A673 (cell line): ENCODE results near the gene USP12. TPM values are rescaled to one million over a fixed set of nuclear protein-coding genes. Genes with fewer than 3 reads are reported as not detected.

Source experiments
- BruUV-seq: library from RNA; stranded (reverse); fragments of 400-500 nt; replicated peaks from 2 replicates; lab custom pipeline; 2021; lab: Mats Ljungman, UMichigan
- CTCF ChIA-PET: fragments of 300-600 bp; sonication (Branson Sonifier 250); formaldehyde crosslinking; loops from one replicate; lab custom pipeline; 2022; ENCODE audit warnings: antibody characterized with exemption; lab: Charles Lee
- POLR2A ChIA-PET: fragments of 300-600 bp; sonication (Branson Sonifier 250); formaldehyde crosslinking; loops from one replicate; lab custom pipeline; 2022; ENCODE audit warnings: antibody characterized with exemption; ENCODE audit not compliant: low non-redundant PET; lab: Charles Lee
- DNase-seq: peaks from one replicate; pipeline ENCODE4 v3.0.0-alpha.2; 2015; ENCODE audit warnings: low spot score
- H3K27ac ChIP-seq: fragments of 200-600 bp; sonication (generic); 2 replicates; pipeline ENCODE4 v1.5.1; 2016; ENCODE audit warnings: mixed run types, low read depth, mild to moderate bottlenecking, mixed read lengths, antibody characterized with exemption, low read length; ENCODE audit not compliant: poor library complexity, severe bottlenecking
- H3K27me3 ChIP-seq: fragments of 200-600 bp; sonication (generic); replicated peaks from 2 replicates; pipeline ENCODE4 v1.6.1; 2017; ENCODE audit warnings: mixed run types, low read depth, mild to moderate bottlenecking, mixed read lengths, antibody characterized with exemption, low read length; ENCODE audit not compliant: insufficient read depth, poor library complexity
- H3K36me3 ChIP-seq: fragments of 200-600 bp; sonication (generic); 2 replicates; pipeline ENCODE4 v1.6.1; 2016; ENCODE audit warnings: mixed run types, mild to moderate bottlenecking, mixed read lengths, antibody characterized with exemption, low read length; ENCODE audit not compliant: insufficient read depth, poor library complexity, severe bottlenecking
- H3K4me1 ChIP-seq: fragments of 200-600 bp; sonication (generic); 2 replicates; pipeline ENCODE4 v1.6.1; 2017; ENCODE audit warnings: mixed run types, mild to moderate bottlenecking, mixed read lengths, antibody characterized with exemption, low read length; ENCODE audit not compliant: insufficient read depth, poor library complexity, severe bottlenecking
- H3K4me3 ChIP-seq: fragments of 200-600 bp; sonication (generic); 2 replicates; pipeline ENCODE4 v1.5.1; 2016; ENCODE audit warnings: low read depth, mixed run types, mild to moderate bottlenecking, mixed read lengths, low read length; ENCODE audit not compliant: poor library complexity, severe bottlenecking
- H3K9me3 ChIP-seq: fragments of 200-600 bp; sonication (generic); 2 replicates; pipeline ENCODE4 v1.6.1; 2016; ENCODE audit warnings: mixed run types, low read depth, mild to moderate bottlenecking, mixed read lengths, antibody characterized with exemption, low read length; ENCODE audit not compliant: poor library complexity, severe bottlenecking
- EZH2 ChIP-seq: fragments of 200-600 bp; sonication (generic); IDR thresholded peaks from 2 replicates; pipeline ENCODE4 v1.6.1; 2017; ENCODE audit warnings: borderline replicate concordance, low read depth, mild to moderate bottlenecking, mixed read lengths, antibody characterized with exemption, low read length; ENCODE audit not compliant: poor library complexity, severe bottlenecking
- intact Hi-C: fragments of 100-400 bp; cut with micrococcal nuclease; formaldehyde crosslinking; loops from one replicate; pipeline ENCODE4 v1.10.0; 2022; ENCODE audit not compliant: unreplicated experiment
- total RNA-seq: library from RNA; stranded (reverse); gene quantifications from 2 replicates; pipeline ENCODE4 v1.2.3, GENCODE V29; 2021
- TF ChIP-seq, protein P1 (sequence below): fragments of 300-800, 200-600 bp; sonication (generic); conservative IDR thresholded peaks from 2 replicates; pipeline ENCODE4 v1.5.1; 2017; ENCODE audit warnings: low read depth, mild to moderate bottlenecking, antibody characterized with exemption, low read length, moderate library complexity, mixed read lengths

USP12 gene
- total RNA-seq, 1 experiment from 2014 or later, result 16.6 TPM

DNA sequence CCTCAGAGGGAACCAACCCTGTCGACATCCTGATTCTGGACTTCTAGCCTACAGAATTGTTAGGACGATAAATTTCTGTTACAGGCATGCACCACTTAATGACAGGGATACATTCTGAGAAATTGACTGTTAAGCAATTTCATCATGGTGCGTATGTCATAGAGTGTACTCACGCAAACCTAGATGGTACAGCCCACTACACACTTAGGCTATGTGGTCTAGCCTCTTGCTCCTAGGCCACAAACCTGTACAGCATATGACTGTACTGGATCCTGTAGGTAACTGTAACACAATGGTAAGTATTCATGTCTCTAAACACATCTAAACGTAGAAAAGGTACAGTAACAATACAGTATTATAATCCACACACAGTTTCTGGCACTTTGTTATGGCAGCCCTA lies 13.3 kb downstream of the USP12 start:
- POLR2A ChIA-PET, result no interaction called here
- Histone ChIP-seq H3K4me3 (no peak overlapping the region), H3K27me3 (no peaks in the 10 kb centered on the region), H3K27ac (no peak overlapping the region), H3K4me1 (no peaks in the 10 kb centered on the region), H3K9me3 (peaks cover 6% of the 10 kb centered on the region), H3K36me3 (no peaks in the 10 kb centered on the region)
- CTCF ChIA-PET, result no interaction called here
- intact Hi-C loops, result no loop called here
- BruUV-seq, result no TSS peak
- no peak for TF ChIP-seq EZH2
- TF ChIP-seq, protein P1, sequence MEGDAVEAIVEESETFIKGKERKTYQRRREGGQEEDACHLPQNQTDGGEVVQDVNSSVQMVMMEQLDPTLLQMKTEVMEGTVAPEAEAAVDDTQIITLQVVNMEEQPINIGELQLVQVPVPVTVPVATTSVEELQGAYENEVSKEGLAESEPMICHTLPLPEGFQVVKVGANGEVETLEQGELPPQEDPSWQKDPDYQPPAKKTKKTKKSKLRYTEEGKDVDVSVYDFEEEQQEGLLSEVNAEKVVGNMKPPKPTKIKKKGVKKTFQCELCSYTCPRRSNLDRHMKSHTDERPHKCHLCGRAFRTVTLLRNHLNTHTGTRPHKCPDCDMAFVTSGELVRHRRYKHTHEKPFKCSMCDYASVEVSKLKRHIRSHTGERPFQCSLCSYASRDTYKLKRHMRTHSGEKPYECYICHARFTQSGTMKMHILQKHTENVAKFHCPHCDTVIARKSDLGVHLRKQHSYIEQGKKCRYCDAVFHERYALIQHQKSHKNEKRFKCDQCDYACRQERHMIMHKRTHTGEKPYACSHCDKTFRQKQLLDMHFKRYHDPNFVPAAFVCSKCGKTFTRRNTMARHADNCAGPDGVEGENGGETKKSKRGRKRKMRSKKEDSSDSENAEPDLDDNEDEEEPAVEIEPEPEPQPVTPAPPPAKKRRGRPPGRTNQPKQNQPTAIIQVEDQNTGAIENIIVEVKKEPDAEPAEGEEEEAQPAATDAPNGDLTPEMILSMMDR, result no peak
- no peak for DNase-seq

DNA sequence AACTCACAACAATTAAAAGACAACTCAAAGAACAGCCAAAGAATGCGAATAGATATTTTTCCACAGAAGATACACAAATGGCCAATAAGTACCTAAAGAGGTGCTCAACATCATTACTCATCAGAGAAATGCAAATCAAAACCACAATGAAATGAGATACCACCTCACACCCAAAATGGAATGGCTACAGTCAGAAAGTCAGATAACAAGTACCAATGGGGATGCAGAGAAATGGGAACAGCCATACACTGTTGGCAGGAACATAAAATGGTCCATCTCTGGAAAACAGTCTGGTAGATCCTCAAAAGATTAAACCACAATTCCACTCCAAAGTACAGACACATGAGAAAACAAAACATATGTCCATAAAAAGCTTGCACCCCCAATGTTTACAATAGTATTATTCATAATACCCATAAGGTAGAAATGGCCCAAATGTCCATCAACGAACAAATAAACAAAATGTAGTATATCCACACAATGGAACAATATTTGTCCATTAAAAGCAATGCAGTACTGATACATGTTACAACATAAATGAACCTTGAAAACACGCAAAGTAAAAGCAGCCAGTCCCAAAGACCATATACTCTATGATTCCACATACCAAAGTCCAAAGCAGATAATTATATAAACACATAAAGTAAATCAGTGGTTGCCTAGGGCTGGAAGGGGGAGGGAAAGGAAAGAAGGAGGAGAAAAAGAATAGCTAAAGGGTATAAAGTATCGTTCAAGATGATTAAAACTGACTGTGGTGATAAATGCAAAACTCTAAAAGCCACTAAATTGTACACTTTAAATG lies 19.6 kb downstream of the USP12 start:
- no peak overlapping the region for H3K27ac ChIP-seq
- no peaks in the 10 kb centered on the region for H3K4me1 ChIP-seq
- ChIA-PET CTCF (no interaction called here), POLR2A (no interaction called here)
- H3K27me3 ChIP-seq, result no peaks in the 10 kb centered on the region
- TF ChIP-seq, protein P1, result no peak
- no peak for TF ChIP-seq EZH2
- intact Hi-C loops, result no loop called here
- BruUV-seq, result no TSS peak
- H3K36me3 ChIP-seq, result no peaks in the 10 kb centered on the region
- H3K9me3 ChIP-seq, result peaks cover 6% of the 10 kb centered on the region
- no peak overlapping the region for H3K4me3 ChIP-seq
- DNase-seq, result no peak

GRCh38 chr13:27149702-27150101 lies 21.9 kb downstream of the USP12 start:
- Histone ChIP-seq H3K4me1 (no peaks in the 10 kb centered on the region), H3K36me3 (no peaks in the 10 kb centered on the region), H3K4me3 (no peak overlapping the region), H3K9me3 (no peaks in the 10 kb centered on the region), H3K27me3 (no peaks in the 10 kb centered on the region), H3K27ac (no peak overlapping the region)
- ChIA-PET POLR2A (no interaction called here), CTCF (no interaction called here)
- TF ChIP-seq EZH2, result no peak
- TF ChIP-seq, protein P1, result no peak
- intact Hi-C loops, result no loop called here
- no peak for DNase-seq
- BruUV-seq, result no TSS peak
